Effector CD4-positive, alpha-beta T cell (primary cell): ENCODE measurements around the gene MET.

Experiments used
- DNase-seq: peaks from one replicate; pipeline ENCODE4 v3.0.0-alpha.2; 2020

MET gene

GRCh38 chr7:116665332-116665996 is 6.5 kb upstream of the MET start:
- no peak for DNase-seq

GRCh38 chr7:116669769-116670168 is 2.2 kb upstream of the MET start:
- DNase-seq, result no peak

GRCh38 chr7:116670409-116671015 is 1.5 kb upstream of the MET start:
- DNase-seq, result no peak

- no peak for DNase-seq
These were observed 885 bp upstream of the MET start for GRCh38 chr7:116671111-116671510.

GRCh38 chr7:116672596-116673456 is 830 bp downstream of the MET start:
- no peak for DNase-seq

GRCh38 chr7:116673457-116673865 is 1.5 kb downstream of the MET start:
- no peak for DNase-seq

- no peak for DNase-seq
These were observed 2.6 kb downstream of the MET start for GRCh38 chr7:116674508-116675173.

GRCh38 chr7:116675812-116676355 is 3.9 kb downstream of the MET start:
- no peak for DNase-seq

- no peak for DNase-seq
These were observed 6.8 kb downstream of the MET start for GRCh38 chr7:116678780-116679179.

- no peak for DNase-seq
These were observed 7.5 kb downstream of the MET start for GRCh38 chr7:116679500-116679899.

- DNase-seq, result no peak
These were observed 11.8 kb downstream of the MET start for GRCh38 chr7:116683786-116684185.

- DNase-seq, result no peak
These were observed 14.0 kb downstream of the MET start for GRCh38 chr7:116686033-116686432.

- no peak for DNase-seq
These were observed 14.9 kb downstream of the MET start for GRCh38 chr7:116686812-116687419.

GRCh38 chr7:116687801-116688201 is 15.8 kb downstream of the MET start:
- no peak for DNase-seq

- no peak for DNase-seq
These were observed 17.8 kb downstream of the MET start for GRCh38 chr7:116689790-116690259.

GRCh38 chr7:116691664-116692063 is 19.7 kb downstream of the MET start:
- DNase-seq, result no peak

GRCh38 chr7:116692401-116693308 is 20.7 kb downstream of the MET start:
- DNase-seq, result no peak

- DNase-seq, result no peak
These were observed 24.7 kb downstream of the MET start for GRCh38 chr7:116696707-116697106.

GRCh38 chr7:116697152-116697551 is 25.2 kb downstream of the MET start:
- no peak for DNase-seq

GRCh38 chr7:116697761-116698160 is 25.8 kb downstream of the MET start:
- DNase-seq, result no peak

GRCh38 chr7:116698396-116698795 is 26.4 kb downstream of the MET start:
- DNase-seq, result no peak
